Uterus (tissue), 2 donors: Measurements from ENCODE around the gene SMCO4.
"Not testable (repeated sequence)": the region's sequence is repeated elsewhere in the genome, so short reads cannot be mapped to it uniquely, and the experiment has no call there.

Source experiments
- POLR2A ChIP-seq, 2 donors: fragments of 450-650 bp; IDR thresholded peaks; one replicate each; pipeline ENCODE4 v1.6.1; 2016; ENCODE audit warnings: antibody characterized with exemption in 2 of 2, mild to moderate bottlenecking in 1 of 2, moderate library complexity in 1 of 2
- TF ChIP-seq, protein P1 (sequence below), 4 experiments: fragments of 200-600 bp in 2 of 4; fragments of 450-650 bp in 2 of 4; sonication (generic) in 2 of 4; IDR thresholded peaks; one replicate each; pipeline ENCODE4 v1.5.1; 2016 to 2019; ENCODE audit warnings: antibody characterized with exemption in 4 of 4, mild to moderate bottlenecking in 2 of 4, moderate library complexity in 1 of 4

GRCh38 chr11:93443232-93443631 is 100.0 kb downstream of the SMCO4 start:
- TF ChIP-seq, protein P1, sequence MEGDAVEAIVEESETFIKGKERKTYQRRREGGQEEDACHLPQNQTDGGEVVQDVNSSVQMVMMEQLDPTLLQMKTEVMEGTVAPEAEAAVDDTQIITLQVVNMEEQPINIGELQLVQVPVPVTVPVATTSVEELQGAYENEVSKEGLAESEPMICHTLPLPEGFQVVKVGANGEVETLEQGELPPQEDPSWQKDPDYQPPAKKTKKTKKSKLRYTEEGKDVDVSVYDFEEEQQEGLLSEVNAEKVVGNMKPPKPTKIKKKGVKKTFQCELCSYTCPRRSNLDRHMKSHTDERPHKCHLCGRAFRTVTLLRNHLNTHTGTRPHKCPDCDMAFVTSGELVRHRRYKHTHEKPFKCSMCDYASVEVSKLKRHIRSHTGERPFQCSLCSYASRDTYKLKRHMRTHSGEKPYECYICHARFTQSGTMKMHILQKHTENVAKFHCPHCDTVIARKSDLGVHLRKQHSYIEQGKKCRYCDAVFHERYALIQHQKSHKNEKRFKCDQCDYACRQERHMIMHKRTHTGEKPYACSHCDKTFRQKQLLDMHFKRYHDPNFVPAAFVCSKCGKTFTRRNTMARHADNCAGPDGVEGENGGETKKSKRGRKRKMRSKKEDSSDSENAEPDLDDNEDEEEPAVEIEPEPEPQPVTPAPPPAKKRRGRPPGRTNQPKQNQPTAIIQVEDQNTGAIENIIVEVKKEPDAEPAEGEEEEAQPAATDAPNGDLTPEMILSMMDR (IDR thresholded peaks at IDR 0.05) = not testable (repeated sequence)
- not testable (repeated sequence) for TF ChIP-seq POLR2A (IDR thresholded peaks at IDR 0.05)
